GM12865 (cell line): ENCODE results near the gene PLXNC1.

Source experiments
- DNase-seq: peaks from one replicate; pipeline ENCODE4 v3.0.0; 2010; ENCODE audit warnings: low read depth
- H3K4me3 ChIP-seq: 2 replicates; pipeline ENCODE4 v1.5.1; 2011; ENCODE audit warnings: mild to moderate bottlenecking, low read depth, low read length, control low read depth
- CTCF ChIP-seq: IDR thresholded peaks from 2 replicates; pipeline ENCODE4 v1.5.1; 2011; ENCODE audit warnings: low read length, control low read depth, low read depth, inconsistent platforms; ENCODE audit not compliant: insufficient read depth; ENCODE audit errors: missing control alignments

The PLXNC1 gene

GRCh38 chr12:94165670-94166364, 17.4 kb downstream of the PLXNC1 start:
- TF ChIP-seq CTCF = no peak
- no peak for DNase-seq

GRCh38 chr12:94167071-94167755, 18.8 kb downstream of the PLXNC1 start:
- DNase-seq = no peak
- H3K4me3 ChIP-seq = no peak overlapping the region
- no peak for TF ChIP-seq CTCF

More at GRCh38 chr12:94165670-94166364, 17.4 kb downstream of the PLXNC1 start:
- H3K4me3 ChIP-seq = no peak overlapping the region

- H3K4me3 ChIP-seq = no peak overlapping the region
- TF ChIP-seq CTCF = no peak
- no peak for DNase-seq
These were observed 19.5 kb downstream of the PLXNC1 start for GRCh38 chr12:94167756-94168416.

- no peak for DNase-seq
- no peak for TF ChIP-seq CTCF
- H3K4me3 ChIP-seq = no peak overlapping the region
These were observed 21.1 kb downstream of the PLXNC1 start for GRCh38 chr12:94169495-94169894.

- no peak overlapping the region for H3K4me3 ChIP-seq
- DNase-seq = no peak
- no peak for TF ChIP-seq CTCF
These were observed 21.8 kb downstream of the PLXNC1 start for GRCh38 chr12:94169966-94170689.

- no peak for TF ChIP-seq CTCF
- H3K4me3 ChIP-seq = no peak overlapping the region
- DNase-seq = no peak
These were observed 22.6 kb downstream of the PLXNC1 start for GRCh38 chr12:94170690-94171594.
